Esophagus muscularis mucosa (tissue), 3 donors: ENCODE results near the gene ZNF480.

Experiments used
- CTCF ChIP-seq, 3 experiments: fragments of 200-600 bp in 2 of 3; fragments of 450-650 bp in 1 of 3; sonication (generic) in 2 of 3; IDR thresholded peaks; one replicate each; pipeline ENCODE4 v1.5.1; 2017 to 2019; ENCODE audit warnings: antibody characterized with exemption in 3 of 3, mild to moderate bottlenecking in 2 of 3, moderate library complexity in 1 of 3
- POLR2A ChIP-seq: fragments of 450-650 bp; IDR thresholded peaks from one replicate; pipeline ENCODE4 v1.6.1; 2017; ENCODE audit warnings: antibody characterized with exemption, moderate library complexity, mild to moderate bottlenecking, low read depth

DNA sequence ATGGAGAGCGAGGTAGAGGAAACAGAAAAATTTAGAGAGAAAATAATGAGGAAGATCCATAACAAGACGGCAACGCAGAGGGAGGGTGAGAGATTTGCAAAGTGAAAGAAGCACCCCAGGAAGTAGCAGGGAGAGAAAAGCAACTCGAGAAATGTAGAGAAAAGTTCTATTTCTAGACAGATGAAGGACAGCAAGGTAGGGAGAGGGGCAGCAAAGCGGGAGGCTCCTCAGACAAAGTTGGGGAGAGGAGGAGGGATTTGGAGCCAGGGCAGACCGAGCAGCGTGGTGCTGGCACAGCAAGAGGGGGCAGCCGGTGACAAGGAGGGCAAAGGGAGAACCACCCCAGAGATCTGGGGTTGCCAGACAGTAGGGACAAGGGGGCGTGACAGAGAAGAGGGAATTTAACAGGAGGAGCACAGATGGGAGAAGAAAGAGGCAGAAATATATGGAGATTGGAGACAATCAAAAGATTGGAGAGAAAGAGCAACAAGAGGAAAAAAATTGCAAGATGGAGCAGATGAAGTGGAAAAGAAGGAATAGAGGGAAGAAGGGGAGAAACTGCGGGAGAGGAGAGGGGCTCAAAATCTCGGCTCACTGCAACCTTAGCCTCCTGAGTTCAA lies 26.6 kb upstream of the ZNF480 start:
- TF ChIP-seq CTCF (IDR thresholded peaks at IDR 0.05) (no peak), POLR2A (no peak)
